ENCODE data around the gene SOX9. TPM values are rescaled to one million over a fixed set of nuclear protein-coding genes. Genes with fewer than 3 reads are reported as not detected.
"Not testable (repeated sequence)": the region's sequence is repeated elsewhere in the genome, so short reads cannot be mapped to it uniquely, and the experiment has no call there.

The SOX9 gene
- total RNA-seq, 1 experiment from 2014 or later: 119 TPM

GRCh38 chr17:72111336-72111923, 9.4 kb upstream of the SOX9 start:
- H3K4me1 ChIP-seq (ENCODE audit: insufficient read depth, low read length): peaks cover 26% of the 10 kb centered on the region
- no peak overlapping the region for H3K27ac ChIP-seq (ENCODE audit: low read length)
- ATAC-seq: no peak
- H4K20me1 ChIP-seq (ENCODE audit: low read length): no peaks in the 10 kb centered on the region
- TF ChIP-seq EZH2 (IDR thresholded peaks at IDR 0.05; ENCODE audit: low read length, unreplicated experiment) (no peak), EZH2phosphoT487 (IDR thresholded peaks at IDR 0.05; ENCODE audit: borderline replicate concordance, low read length) (no peak)
- TF ChIP-seq, protein P1, sequence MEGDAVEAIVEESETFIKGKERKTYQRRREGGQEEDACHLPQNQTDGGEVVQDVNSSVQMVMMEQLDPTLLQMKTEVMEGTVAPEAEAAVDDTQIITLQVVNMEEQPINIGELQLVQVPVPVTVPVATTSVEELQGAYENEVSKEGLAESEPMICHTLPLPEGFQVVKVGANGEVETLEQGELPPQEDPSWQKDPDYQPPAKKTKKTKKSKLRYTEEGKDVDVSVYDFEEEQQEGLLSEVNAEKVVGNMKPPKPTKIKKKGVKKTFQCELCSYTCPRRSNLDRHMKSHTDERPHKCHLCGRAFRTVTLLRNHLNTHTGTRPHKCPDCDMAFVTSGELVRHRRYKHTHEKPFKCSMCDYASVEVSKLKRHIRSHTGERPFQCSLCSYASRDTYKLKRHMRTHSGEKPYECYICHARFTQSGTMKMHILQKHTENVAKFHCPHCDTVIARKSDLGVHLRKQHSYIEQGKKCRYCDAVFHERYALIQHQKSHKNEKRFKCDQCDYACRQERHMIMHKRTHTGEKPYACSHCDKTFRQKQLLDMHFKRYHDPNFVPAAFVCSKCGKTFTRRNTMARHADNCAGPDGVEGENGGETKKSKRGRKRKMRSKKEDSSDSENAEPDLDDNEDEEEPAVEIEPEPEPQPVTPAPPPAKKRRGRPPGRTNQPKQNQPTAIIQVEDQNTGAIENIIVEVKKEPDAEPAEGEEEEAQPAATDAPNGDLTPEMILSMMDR (conservative IDR thresholded peaks at IDR 0.05; ENCODE audit: low read depth, low read length): no peak
- H3F3A ChIP-seq (ENCODE audit: low read length, unreplicated experiment): no peaks in the 10 kb centered on the region
- H2AFZ ChIP-seq (ENCODE audit: low read length): no peak overlapping the region
- no peak for DNase-seq
- H3K4me2 ChIP-seq (ENCODE audit: low read length): peak overlapping the region; percentile 36
- H3K4me3 ChIP-seq (ENCODE audit: low read length): no peak overlapping the region
- H3K9ac ChIP-seq (ENCODE audit: low read length): no peak overlapping the region
- no peaks in the 10 kb centered on the region for H3K79me2 ChIP-seq (ENCODE audit: low read length)
- no TSS peak for BruUV-seq (replicated peaks)
- POLR2A ChIA-PET (ENCODE audit: unreplicated experiment): interaction anchor here (0.8 kb wide), 1 partner anchor 9 kb away, joined by 3 read pairs; the partner anchor contains the start of gene SOX9
- no peaks in the 10 kb centered on the region for H3K9me2 ChIP-seq (replicated peaks; ENCODE audit: low read length)
- H3K36me3 ChIP-seq (ENCODE audit: low read depth, low read length): no peaks in the 10 kb centered on the region
- H3K9me3 ChIP-seq (ENCODE audit: low read length): no peaks in the 10 kb centered on the region
- CTCF ChIA-PET: interaction anchor here (0.6 kb wide), 1 partner anchor 770 kb away, joined by 4 read pairs; no protein-coding TSS in a partner anchor
- no peaks in the 10 kb centered on the region for H3K27me3 ChIP-seq (ENCODE audit: low read length)
- intact Hi-C loops (cut with micrococcal nuclease): loop anchor here (10.0 kb wide), 1 partner anchor 287 kb away; no protein-coding TSS in a partner anchor

DNA sequence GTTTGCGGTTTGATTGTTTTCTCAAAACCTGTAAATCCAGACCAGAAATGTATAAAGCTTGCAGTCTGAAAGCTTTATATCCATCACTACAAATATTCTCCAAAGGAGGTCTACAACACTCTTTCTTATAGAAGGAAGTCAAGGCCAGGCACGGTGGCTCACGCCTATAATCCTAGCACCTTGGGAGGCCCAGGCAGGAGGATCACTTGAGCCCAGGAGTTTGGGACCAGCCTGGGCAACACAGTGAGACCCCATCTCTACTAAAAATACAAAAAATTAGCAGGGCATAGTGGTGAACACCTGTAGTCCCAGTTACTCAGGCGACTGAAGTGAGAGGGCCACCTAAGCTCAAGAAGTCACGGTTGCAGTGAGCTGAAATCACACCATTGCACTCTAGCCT, 8.9 kb upstream of the SOX9 start:
- CTCF ChIA-PET: interaction anchor here (0.6 kb wide), 1 partner anchor 596 kb away, joined by 4 read pairs; no protein-coding TSS in a partner anchor
- H3K4me1 ChIP-seq (ENCODE audit: insufficient read depth, low read length): peaks cover 26% of the 10 kb centered on the region
- H3K27ac ChIP-seq (ENCODE audit: low read length); H3K79me2 ChIP-seq (ENCODE audit: low read length); BruUV-seq (replicated peaks); H3K36me3 ChIP-seq (ENCODE audit: low read depth, low read length); H3K9ac ChIP-seq (ENCODE audit: low read length); H3F3A ChIP-seq (ENCODE audit: low read length, unreplicated experiment); H2AFZ ChIP-seq (ENCODE audit: low read length); DNase-seq; H3K9me3 ChIP-seq (ENCODE audit: low read length); H3K4me2 ChIP-seq (ENCODE audit: low read length); H3K27me3 ChIP-seq (ENCODE audit: low read length); ATAC-seq; H4K20me1 ChIP-seq (ENCODE audit: low read length); H3K4me3 ChIP-seq (ENCODE audit: low read length); H3K9me2 ChIP-seq (replicated peaks; ENCODE audit: low read length); POLR2A ChIA-PET (ENCODE audit: unreplicated experiment): not testable (repeated sequence)
- intact Hi-C loops (cut with micrococcal nuclease): loop anchor here (10.0 kb wide), 1 partner anchor 287 kb away; no protein-coding TSS in a partner anchor

GRCh38 chr17:72113751-72114150, 7.1 kb upstream of the SOX9 start:
- Histone ChIP-seq H3K9me3 (ENCODE audit: low read length) (no peaks in the 10 kb centered on the region), H3K36me3 (ENCODE audit: low read depth, low read length) (no peaks in the 10 kb centered on the region), H3K9ac (ENCODE audit: low read length) (no peak overlapping the region), H3K4me1 (ENCODE audit: insufficient read depth, low read length) (peaks cover 19% of the 10 kb centered on the region), H2AFZ (ENCODE audit: low read length) (no peak overlapping the region), H3K4me2 (ENCODE audit: low read length) (no peak overlapping the region), H3K9me2 (replicated peaks; ENCODE audit: low read length) (no peaks in the 10 kb centered on the region), H4K20me1 (ENCODE audit: low read length) (no peaks in the 10 kb centered on the region), H3K27ac (ENCODE audit: low read length) (no peak overlapping the region), H3F3A (ENCODE audit: low read length, unreplicated experiment) (no peaks in the 10 kb centered on the region), H3K4me3 (ENCODE audit: low read length) (no peak overlapping the region), H3K27me3 (ENCODE audit: low read length) (no peaks in the 10 kb centered on the region), H3K79me2 (ENCODE audit: low read length) (no peaks in the 10 kb centered on the region)
- ChIA-PET CTCF (no interaction called here), POLR2A (ENCODE audit: unreplicated experiment) (no interaction called here)
- intact Hi-C loops (cut with micrococcal nuclease): loop anchor here (10.0 kb wide), 1 partner anchor 289 kb away; no protein-coding TSS in a partner anchor
- DNase-seq: no peak
- TF ChIP-seq EZH2 (IDR thresholded peaks at IDR 0.05; ENCODE audit: low read length, unreplicated experiment) (no peak), EZH2phosphoT487 (IDR thresholded peaks at IDR 0.05; ENCODE audit: borderline replicate concordance, low read length) (no peak)
- TF ChIP-seq, protein P1 (conservative IDR thresholded peaks at IDR 0.05; ENCODE audit: low read depth, low read length): no peak
- no peak for ATAC-seq
- no TSS peak for BruUV-seq (replicated peaks)

Data from PC-3 (cell line).